HG02610 (cell line): ENCODE data around the gene IFT122.
A peak's percentile ranks its signal among the peaks of the same experiment; 100 is the strongest.
"Not testable (repeated sequence)": the region's sequence is repeated elsewhere in the genome, so short reads cannot be mapped to it uniquely, and the experiment has no call there.

Experiments
- ATAC-seq: cut with Tn5 transposase; IDR thresholded peaks from one replicate; pipeline ENCODE4 v1.9.1; 2021; ENCODE audit warnings: mild to moderate bottlenecking, moderate library complexity; ENCODE audit not compliant: unreplicated experiment

Gene IFT122

DNA sequence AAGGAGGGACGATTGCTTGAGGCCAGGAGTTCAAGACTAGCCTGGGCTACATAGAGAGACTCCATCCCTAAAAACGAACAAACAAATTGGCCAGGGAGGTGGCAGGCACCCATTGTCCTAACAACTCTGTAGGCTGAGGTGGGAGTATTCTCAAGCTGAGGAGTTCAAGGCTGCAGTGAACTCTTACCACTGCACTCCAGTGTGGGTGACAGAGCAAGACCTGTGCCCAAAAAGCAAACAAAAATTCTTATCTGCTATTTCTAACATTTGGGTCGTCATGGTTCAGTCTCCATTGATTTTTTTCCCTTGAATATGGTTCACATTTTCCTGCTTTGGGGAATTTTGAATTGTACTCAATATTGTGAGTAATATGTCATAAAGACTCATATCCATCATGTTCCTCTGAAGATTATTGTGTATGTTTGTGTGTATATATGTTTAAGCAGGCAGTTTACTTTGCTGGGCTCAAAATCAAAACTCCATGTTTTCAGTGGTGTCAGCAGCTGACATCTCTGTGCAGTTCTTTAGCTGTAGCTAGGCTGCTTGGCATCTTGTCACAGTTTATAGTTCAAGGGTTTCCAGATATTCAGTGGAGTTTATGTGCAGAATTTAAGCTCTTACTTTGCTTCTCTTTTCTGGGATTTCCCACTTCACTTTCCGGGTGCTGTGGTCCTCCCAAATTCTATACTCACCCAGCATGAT lies 33.2 kb downstream of the IFT122 start:
- ATAC-seq = no peak

GRCh38 chr3:129473769-129474152 lies 33.7 kb downstream of the IFT122 start:
- no peak for ATAC-seq

GRCh38 chr3:129474984-129475804 lies 35.2 kb downstream of the IFT122 start:
- no peak for ATAC-seq

DNA sequence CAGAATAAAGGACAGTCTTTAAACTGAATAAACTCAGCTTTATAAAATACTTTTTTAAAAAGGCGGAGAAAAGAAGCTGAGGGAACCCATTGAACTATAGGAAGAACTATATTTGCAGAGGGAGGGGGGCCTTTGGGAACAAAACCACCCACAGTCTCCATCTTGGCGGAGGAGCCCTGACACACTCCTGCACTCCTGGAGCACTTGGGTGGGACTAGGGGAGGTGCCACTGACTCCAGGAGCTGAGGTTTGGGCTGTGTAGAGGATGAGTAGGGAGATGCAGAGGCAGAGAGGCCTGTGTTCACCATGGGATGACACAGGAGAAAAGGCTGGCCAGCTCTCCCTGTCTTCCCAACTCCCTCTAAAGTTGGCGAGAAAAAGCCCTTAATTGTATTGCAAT lies 35.8 kb downstream of the IFT122 start:
- ATAC-seq = no peak

DNA sequence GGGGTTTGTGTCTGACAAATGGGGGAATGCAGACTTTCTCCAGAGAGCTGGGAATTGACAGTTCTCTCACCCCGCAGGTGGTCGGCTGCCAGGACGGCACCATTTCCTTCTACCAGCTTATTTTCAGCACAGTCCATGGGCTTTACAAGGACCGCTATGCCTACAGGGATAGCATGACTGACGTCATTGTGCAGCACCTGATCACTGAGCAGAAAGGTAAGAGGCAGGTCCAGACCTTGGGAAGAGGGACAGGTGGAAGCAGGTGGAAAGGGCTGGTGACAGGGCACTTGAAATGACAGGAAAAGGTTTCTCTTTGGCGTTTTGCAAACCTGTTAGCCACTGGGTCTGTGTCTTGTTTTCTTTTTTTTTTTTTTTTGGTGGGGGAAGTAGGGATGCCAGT lies 36.6 kb downstream of the IFT122 start:
- no peak for ATAC-seq

GRCh38 chr3:129481225-129481765 lies 41.3 kb downstream of the IFT122 start:
- not testable (repeated sequence) for ATAC-seq

DNA sequence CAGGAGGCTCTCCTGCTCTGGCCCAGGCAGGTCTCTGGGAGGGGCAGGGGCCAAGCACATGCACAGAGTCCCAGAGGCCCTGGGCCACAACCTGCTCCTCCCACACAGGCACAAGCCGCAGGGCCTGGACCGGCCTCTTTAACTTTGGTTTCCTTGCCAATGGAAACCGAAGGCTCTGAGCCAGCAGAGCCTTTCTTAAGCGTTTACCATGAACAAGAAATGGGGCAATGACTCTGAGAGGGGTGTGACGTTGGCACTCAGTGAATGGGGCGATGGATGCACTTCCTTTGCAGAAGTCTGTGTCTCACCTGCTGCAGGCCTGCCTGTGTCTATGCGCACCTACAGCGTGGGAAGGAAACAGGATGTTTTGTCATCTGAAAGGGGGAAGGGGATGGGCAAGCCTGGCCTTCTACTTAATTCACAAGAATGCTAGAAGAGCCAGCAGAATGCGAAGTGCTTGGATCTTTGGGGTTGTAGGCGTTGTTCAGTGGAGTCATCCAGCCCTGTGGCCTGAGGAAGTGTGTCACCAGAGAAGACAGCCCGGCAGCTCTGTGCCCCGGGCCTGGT lies 41.8 kb downstream of the IFT122 start:
- no peak for ATAC-seq

DNA sequence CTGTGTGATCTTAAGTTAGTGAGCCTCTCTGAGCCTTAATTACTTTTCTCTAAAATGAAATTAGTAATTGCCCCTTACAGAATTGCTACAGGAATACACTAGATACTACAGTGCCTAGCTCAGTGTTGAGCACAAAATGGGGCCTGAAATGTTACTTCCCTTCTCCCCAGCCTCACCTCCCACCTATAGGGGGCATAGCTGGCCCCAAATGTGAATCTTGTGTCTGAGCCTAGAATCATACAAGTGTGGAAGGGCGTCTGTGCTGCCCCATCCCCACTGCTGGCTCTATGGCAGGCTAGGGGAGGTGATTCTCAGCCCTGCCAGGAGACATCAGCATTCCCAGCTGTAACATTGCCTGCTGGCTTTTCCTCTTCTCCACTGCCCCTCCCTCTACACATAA lies 42.7 kb downstream of the IFT122 start:
- no peak for ATAC-seq

GRCh38 chr3:129483870-129484269 lies 43.8 kb downstream of the IFT122 start:
- no peak for ATAC-seq

DNA sequence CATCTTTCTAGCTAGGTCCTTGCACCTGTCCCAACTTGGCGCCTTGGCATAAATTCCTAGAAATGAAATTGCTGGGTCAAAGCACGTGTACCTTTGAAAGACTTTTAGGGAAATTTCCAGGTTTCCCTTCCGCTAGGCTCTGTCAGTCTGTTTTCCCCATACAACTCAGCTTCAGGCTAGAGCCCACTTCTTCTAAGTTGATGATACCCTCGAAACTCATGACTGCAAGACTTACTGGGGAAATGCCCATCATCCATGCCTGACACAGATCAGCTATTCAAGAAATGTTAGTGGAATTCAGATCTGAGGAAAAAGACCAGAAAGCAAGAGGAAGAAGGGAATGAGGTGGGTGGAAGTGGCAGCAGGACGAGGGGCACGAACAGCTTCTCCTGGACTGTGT lies 45.1 kb downstream of the IFT122 start:
- not testable (repeated sequence) for ATAC-seq

DNA sequence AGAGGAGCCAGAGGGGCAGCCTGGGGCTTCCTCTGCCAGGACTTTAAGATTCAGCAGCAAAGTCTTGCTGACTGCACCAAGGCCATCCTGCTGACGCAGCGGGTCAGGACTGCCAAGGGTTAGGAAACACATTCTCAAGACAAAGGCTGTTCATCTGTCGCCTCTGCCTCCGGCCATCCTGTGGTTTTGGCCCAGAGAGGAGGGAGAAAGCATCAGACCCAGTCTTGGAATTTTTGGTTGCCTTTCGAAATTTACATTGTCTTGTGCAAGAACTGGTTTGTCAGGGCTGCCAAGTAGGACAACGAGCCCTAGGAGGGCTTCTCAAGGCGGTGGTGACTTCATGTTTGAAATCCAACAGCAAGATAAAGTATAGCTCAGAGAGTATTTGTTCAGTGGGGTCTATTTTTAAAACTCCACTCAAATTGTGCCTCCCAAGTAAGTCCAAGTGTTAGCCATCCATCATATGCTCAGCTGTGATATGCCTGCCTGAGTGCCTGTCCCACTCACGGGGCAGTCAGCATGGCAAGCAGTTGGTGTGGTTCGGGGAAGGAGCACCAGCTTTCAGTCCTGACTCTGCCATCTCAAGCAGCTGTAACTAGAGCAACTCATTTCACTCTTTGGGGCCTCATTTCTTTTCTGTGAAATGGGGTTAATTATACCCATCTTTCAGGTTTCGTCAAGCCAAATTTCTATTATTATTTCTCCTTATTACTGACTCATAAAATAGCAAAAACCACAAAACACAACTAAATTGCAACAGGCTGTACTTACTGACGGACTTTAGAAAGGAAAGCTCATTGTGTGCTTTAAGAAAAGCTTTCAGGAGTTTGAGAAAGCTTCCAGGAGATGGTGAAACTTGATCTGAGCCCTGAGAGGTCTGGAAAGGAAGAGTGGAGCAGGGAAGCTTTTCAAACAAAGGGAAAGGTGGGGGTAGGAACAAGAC lies 46.0 kb downstream of the IFT122 start:
- ATAC-seq = no peak

DNA sequence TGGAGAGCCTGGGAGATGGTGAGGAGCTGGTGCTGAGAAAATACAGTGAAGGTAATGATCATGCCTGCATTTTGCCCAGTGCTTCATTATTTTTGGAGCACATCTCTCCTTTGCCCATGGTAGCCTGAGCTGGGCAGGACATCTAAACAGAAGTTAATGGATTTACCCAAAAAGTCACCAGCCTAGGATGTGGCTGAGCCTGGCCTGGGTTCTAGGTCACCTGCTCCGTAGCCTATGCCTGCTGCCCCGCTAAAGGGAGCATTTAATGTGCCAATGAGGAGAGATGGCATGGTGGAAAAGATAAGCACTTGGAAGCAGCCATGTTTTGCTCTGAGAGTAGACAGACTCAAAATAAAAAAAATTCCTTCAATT lies 46.6 kb downstream of the IFT122 start:
- no peak for ATAC-seq

DNA sequence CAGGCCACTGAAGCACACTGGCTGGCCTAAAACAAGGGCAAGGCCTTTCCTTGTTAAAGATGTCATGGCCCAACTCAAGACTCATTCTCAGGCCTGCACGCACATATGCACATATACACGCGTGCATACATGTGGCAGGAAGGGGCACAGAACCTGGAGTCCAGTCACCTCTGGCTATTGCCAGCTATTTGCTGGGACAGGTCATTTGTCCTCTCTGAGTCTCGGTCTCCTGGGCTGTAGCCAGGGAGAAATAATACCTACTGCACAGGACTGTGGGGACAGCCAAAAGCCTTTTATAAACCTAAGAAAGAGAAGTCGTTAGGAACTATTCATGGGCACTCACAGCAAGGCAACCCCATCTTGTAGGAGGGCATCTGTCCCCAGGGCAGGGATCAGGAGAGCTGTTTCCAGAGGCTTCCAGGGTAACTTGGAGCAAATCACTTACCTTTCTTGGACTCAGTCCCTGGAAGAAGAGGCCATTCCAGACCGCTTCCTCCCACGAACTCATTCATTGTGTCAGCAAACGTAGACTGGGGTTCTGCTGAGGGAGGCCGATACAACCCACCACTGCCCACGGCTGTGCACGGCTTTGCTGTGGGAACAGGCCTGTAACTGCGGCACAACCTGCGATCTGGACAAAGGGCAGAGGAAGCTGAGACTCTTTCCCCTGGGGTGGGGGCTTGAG lies 47.3 kb downstream of the IFT122 start:
- no peak for ATAC-seq

GRCh38 chr3:129487868-129488335 lies 47.9 kb downstream of the IFT122 start:
- not testable (repeated sequence) for ATAC-seq

GRCh38 chr3:129489258-129489657 lies 49.2 kb downstream of the IFT122 start:
- ATAC-seq = not testable (repeated sequence)

DNA sequence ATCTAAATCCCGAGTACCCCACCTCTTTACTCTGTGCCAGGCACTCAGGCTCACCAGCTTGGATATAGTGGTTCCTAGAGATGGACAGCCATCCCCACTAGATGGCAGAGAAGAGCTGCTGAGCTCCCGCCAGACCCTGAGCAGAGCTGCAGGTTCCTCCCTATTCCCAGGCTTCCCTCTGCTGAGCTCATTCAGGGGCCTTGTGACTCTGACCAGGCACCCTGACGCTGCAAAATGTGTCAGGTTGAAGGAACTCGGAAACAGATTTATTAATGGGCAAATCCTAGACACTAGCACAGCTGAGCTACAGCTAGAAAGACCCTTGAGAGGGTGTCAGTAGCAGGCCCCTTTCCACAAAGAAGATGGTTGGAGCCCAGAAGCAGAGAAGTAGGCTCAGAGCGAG lies 50.2 kb downstream of the IFT122 start:
- peak; percentile 85 for ATAC-seq

DNA sequence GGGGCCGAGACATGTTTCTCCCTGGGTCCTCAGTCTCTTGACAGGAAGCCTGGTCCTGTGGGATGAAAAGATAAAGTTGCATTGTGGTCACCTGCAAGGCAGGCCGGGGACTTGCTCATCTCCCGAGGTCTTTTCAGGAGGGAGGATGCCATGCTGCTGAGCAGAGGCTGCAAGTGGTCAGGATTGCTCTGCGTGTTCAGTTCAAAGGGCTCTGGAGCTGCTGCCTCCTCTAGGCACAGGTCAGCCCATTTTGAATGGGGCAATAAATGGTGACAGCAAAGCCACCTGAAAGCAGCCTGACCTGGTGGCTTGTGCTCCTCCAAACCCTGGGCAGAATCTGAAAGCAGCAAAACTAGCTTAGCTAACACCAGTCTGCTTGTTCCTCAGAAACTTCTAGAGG lies 51.1 kb downstream of the IFT122 start:
- ATAC-seq = not testable (repeated sequence)

GRCh38 chr3:129491794-129492193 lies 51.8 kb downstream of the IFT122 start:
- ATAC-seq = no peak

DNA sequence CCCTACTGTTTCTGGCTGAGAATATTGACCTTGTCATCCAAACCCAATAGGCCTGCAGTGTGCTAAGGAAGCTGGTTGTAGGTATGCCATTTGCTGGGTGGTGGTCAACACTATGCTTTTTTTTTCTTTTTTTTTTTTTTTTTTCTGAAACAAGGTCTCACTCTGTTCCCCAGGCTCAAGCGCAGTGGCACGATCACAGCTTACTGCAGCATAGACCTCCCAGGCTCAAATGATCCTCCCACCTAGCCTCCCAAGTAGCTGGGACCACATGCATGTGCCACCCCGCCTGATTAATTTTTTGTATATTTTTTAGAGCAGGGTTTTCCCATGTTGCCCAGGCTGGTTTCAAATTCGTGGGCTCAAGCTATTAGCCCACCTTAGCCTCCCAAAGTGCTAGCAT lies 52.7 kb downstream of the IFT122 start:
- ATAC-seq = no peak

GRCh38 chr3:129493206-129493605 lies 53.2 kb downstream of the IFT122 start:
- no peak for ATAC-seq
